Pons (tissue), 1 donor: ENCODE measurements around the gene SAMD5.
"Not testable (repeated sequence)": the region's sequence is repeated elsewhere in the genome, so short reads cannot be mapped to it uniquely, and the experiment has no call there.

Experiments used
- DNase-seq: peaks from one replicate; pipeline ENCODE4 v3.0.0-alpha.2; 2016; ENCODE audit warnings: low spot score

Gene SAMD5

DNA sequence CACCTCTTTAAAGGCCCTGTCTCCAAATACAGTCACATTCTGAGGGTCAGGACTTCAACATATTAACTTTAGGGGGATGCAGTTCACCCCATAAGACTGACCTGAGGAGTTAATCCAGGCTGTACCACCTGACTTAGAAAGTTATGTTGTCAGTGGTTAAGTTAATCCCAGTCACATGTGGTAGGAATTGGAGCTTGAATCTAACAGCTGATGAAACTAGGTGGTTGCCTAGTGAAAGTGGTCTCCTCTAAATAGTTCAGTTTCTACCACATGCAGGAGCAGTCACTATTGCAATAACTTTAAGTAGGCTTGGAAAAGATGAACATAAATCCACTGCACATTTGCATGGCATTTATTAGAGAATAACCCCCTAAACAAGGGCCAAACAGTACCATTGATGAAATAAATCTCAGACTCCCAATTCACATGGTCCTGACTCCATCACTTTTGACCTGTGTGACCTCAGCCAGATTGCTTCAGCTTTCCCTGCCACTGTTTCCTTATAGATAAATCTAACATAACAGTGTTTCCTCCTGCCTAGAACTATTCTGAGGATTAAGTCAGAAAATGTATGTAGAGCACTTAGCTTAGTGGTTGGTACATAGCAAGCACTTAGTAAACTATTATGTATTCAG is 20.1 kb downstream of the SAMD5 start:
- no peak for DNase-seq

DNA sequence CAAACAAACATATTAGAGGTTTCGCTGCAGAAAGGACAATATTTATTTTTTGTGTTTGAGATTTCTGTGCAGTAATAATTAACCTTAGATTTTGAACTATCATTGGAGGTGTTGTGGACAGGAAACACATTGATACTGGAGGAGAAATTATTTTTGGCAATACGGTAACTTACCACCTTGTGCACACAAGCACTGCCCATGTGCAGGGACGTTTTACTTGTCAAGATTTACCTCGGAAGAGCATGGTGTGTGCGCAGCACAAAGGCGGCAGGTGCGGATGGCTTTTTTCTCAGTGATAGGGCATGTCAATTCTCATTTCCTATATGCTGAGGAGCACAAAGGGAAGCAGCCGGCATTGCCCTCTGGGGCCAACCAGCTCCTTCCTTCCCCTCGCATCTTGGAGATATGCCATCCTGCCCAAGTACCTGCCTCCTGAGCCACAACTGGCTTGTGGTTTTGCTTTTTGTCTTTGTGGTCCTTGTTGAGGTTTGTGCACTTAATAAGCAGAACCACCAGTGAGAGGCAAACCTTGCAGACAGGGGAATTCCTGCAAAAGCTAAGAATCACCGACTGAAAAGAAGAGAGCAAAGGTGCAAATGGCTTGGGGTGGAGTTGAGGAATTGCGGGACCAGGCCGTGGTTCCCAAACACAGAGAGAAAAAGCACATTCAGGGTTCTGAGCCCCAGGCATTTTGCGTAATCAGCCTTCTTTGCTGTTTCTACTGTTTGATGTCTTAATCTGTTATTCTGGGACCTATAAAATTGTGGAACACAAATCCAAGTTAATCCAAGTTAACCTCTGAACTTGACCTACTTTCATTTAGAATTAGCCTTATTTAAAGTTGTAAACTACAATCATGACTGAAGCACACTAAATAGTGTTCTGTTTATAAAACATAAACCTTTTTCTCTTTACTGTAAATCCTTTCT is 21.9 kb downstream of the SAMD5 start:
- no peak for DNase-seq

DNA sequence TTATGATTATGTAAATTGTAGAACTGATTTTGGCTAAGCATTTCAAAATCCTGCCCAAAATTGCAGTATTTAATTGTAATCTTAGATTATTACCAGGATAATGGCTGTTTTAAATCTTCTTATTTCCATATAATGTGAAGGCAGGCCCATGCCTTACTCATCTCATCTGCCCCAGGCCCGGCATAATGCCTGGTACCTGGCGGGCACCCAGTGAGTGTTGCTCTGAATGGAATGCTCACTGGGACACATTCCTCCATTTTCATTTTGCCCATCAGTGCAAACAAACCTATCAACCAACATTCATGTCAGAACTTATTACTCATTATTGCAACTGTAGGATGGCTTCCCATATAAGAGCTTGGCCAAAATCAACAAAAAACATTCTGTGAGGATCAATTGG is 22.8 kb downstream of the SAMD5 start:
- DNase-seq: no peak

DNA sequence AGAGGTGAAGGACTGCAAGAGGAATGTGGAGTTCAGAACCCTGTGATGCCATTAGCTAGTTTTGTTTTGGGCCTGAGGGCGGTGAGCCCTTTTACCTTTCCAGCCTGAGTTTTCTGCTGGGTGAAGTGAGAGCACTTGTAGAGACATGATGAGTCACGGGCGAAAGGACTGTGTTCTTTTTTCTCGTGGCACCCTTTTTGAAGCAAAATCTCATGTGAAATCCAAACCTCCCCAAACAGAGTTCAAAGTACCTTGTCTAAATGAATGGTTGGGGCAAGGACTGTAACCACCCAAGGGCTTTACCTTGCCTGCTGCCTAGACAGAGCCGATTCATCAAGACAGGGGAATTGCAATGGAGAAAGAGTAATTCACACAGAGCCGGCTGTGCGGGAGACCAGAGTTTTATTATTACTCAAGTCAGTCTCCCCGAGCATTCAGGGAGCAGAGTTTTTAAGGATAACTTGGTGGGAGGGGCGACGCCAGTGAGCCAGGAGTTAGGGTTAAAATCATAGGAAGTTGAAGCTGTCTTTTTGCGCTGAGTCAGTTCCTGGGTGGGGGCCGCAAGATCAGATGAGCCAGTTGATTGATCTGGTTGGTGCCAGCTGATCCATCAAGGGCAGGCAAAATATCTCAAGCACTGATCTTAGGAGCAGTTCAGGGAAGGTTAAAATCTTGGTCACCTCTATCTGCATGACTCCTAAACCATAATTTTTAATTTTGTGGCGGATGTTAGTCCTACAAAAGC is 25.8 kb downstream of the SAMD5 start:
- DNase-seq: no peak

DNA sequence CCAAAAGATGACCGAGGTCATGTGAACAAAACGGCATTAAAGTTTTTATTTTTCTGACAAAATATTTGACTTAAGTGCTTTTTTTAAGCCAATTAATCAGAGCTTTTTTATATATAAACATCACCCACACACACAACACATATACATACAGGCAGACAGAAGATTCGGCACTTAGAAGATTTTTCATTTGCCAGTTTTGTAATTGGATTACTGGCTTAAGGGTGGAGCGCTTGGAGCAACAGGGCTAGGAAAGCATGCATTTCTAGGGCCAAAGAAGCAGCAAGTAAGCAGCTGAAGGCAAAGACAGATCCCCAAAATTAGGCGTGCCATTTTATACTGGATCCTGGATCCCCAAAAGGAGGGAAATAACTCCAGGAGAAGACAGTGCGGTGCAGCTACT is 30.3 kb downstream of the SAMD5 start:
- DNase-seq: no peak

DNA sequence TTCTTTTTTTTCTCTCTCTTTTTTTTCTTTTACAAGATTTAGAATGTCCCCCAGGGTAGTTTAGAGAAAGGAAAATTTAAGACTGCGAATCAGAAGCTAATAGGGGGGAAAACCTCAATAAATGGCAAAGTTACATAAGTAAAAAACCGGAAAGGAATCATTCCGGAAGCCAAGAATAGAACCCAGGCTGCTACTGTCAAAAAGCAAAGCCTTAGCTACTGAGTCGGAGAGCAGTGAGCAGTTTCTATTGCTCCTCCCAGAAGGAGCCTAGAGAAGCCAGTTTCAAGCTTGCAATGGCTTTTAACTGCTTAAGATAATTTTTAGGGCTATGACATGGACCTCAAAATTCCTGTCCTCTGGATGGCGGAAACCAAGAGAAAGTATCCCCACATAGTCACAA is 31.6 kb downstream of the SAMD5 start:
- no peak for DNase-seq

DNA sequence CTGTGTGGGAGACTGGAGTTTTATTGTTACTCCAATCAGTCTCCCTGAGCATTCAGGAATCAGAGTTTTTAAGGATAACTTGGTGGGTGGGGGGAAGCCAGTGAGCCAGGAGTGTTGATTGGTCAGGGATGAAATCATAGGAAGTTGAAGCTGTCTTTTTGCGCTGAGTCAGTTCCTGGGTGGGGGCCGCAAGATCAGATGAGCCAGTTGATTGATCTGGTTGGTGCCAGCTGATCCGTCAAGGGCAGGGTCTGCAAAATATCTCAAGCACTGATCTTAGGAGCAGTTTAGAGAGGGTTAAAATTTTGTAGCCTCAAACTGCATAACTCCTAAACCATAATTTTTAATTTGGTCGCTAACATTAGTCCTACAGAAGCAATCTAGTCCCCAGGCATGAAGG is 33.9 kb downstream of the SAMD5 start:
- not testable (repeated sequence) for DNase-seq

DNA sequence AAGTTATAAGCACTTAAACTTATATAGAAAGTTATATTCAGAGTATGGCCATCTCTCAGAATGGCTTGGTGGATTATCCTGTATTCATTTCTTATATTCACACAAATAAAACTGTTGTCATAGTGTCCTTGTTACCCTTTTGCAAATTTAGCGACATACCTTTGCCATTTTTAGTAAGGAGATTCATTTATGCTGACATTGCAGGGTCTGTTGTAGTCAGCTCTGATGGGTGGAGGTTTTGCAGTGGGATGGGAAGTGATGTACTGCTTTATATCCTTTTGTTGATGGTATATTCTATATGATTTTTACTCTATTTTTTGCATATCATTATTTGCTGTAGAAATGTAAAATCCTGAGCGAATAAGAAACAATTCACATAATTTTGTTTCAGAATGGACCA is 35.9 kb downstream of the SAMD5 start:
- no peak for DNase-seq

DNA sequence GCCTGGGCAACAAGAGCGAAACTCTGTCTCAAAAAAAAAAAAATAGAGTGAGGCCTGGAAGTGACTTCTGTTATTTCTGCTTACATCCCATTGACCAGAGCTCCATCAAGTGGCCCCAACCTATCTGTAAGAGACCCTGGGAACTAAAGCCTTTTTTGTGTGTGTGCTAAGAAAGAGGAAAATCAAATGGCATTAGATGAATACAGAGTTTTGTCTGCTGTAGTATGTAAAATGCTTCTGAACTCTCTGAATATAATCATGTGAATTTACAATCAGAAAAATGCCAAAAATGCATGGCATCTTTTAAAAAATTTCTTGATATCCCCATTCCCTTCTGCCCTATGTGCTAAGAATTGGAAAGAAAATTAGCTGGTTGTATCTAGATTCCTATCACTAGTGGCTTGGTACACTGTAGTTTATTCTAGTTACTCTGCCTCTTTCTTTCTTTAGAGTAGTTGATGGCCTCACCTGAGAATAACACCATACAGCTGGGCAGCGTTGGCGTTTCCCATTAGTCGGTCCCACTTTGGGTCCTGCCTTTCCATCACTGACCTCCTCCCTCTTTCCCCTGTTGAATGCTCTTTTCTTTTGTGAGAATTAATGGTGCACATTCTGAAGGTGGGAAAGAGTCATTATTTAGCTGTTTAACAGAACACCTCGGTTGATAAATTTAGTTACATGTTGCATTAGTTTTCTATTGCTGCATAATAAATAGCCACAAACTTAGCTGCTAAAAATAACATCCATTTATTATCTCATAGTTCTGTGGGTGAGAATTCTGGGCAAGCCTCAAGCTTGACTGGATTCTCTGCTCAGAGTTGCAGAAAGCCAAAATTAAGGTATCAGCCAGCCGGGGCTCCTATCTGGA is 38.2 kb downstream of the SAMD5 start:
- DNase-seq: no peak

DNA sequence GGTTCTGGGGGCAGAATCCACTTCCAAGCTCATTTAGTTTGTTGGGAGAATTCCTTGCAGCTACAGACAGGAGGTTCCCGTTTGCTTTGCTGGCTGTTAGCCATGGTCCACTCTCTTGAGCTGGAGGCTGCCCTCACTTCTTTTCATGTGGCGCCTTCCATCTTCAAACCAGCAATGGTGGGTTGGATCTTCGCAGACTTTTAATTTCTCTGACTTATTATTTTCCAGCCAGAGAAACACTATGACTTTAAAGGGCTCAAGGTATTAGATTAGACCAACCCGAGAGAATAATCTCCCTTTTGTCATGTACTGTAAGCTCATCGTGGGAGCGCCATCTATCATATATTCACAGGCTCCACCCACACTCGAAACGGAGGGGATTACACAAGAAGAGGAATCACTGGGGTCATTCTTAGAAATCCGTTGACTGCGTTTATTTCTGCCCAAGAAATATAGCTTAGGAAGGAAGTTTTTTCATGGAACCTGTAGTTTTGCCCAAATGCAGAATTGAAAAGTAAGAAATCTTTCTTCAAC is 38.9 kb downstream of the SAMD5 start:
- DNase-seq: no peak

DNA sequence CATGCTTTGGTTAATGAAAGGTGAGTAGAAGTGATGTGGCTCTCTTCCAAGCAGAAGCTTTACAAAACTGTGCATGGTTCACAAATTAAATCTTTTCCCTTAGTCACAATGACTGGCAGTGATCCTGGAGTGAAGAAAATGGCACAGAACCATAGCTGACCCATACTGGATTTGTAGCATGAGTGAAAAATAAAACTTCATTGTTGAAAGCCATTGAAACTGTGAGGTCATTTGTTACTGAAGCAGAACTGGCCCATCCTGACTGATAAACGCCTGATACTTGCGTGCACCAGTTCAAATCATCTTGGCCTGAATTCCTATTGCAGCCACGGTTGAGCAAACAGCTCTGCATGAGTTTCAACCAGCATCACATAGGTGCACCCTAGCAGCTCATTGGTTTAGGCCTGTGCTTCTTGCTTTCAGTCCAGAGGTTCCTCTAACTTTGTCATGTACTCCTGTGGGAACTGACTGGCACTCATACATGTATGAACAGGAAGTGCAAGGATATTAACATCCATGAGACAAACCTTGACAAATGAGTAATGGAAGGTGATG is 40.5 kb downstream of the SAMD5 start:
- no peak for DNase-seq

DNA sequence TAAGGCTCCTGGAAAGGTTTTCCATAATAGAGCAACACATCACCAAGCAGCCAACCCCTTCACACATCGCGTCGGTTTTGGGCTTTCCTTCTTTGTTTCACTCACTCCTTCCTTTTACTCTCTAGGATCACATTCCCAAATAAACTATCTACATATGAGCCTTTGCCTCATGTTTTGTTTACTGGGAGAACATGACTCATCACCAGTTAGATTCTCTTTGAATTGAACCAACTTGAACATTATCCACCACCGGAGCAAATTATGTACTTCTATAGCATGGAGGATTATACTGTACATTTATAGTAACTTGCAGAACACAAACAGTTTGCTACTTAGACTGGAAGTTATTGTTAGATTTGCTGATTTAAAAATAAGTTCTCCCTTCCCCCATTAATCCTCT is 41.0 kb downstream of the SAMD5 start:
- no peak for DNase-seq

DNA sequence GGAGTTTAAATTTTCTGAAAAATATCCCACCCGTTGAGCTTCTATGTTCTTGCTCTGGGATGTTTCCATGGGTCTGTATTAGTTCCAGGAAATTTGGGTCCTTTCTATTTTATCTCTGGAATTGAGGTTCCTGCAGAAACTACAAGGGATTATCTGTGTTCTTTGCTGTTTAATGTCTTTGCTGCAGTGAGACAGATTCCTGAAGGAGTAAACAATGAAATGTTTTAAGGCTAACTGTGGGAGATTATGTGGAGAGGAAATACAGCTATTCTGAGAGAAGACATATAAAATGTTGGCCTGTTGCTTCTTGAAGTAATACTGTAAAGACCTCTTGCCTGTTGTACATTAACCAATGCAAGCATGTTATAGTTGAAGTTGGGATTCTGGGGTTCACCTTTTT is 43.5 kb downstream of the SAMD5 start:
- no peak for DNase-seq

DNA sequence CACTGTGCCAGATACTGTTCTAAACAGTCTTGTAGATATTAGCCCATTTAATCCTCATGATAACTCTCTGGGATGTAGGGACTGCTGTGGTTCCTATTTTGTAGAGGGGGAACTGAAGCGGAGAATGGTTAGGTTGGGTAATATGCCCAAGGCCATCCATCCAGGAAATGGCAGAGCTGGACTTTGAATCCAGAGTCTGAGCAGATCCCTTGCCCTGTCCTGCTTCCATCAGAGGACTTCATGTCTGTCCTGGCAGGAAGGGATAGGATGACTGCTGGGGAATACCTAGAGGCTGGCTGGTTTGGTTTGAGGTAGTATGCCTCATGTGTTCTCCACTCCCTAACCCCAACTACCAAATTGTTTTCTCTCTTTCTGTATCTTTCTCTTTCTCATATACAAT is 44.6 kb downstream of the SAMD5 start:
- DNase-seq: no peak

DNA sequence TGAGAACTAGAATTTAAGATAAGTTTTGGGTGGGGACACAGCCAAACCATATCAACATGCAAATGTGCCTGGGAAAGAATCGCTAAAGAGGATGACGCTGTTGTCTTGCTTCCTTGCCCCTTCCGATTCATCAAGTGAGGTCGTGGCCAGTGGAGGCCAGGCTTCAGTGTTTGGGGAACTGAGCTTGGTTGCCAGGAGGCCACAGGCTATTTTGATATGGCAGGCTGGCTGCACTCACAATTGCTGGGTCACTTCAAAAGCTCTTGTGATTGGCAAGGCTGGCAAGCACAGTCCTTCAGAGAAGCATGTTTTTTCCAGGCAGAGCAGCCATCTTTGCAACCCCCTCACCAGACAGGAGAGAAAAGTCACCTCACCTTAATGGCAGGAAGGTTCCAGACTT is 45.8 kb downstream of the SAMD5 start:
- DNase-seq: no peak

DNA sequence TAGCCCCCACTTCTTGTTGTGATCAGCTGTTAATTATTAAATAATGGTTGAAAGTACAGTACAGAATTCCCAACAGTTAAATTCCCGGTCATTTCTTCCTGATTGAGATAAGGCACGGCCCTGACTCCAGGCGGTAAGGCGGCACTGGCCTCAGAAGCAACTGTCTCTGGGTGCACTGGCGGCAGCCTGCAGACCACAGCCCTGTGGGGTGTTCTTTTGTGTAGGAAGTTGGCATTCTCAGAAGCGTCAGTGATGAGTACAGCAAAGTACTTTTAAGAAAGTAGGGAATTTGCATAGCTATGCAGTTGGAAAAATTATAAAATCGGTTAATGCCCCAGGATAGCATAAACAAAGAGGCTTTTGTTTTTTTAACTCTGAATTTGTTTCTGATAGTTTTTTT is 50.5 kb downstream of the SAMD5 start:
- DNase-seq: no peak

DNA sequence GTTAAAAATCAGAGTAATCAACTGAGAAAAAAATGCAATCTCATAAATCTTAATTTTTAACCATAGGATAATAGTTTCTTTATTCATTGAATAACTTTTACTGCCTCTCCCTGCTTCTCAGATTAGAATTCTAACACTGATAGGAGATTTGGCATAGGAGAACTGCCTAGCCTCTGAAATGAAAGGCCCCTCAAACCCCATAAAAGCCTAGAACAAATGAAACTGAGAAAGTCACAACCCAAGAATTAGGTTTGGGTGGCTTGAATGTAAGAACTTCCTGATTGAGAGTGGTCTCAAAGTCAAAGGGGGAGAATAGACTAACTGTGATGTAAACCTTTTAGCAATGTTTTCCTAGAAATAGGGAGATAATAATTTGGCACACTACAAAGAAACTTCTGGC is 52.2 kb downstream of the SAMD5 start:
- DNase-seq: no peak

DNA sequence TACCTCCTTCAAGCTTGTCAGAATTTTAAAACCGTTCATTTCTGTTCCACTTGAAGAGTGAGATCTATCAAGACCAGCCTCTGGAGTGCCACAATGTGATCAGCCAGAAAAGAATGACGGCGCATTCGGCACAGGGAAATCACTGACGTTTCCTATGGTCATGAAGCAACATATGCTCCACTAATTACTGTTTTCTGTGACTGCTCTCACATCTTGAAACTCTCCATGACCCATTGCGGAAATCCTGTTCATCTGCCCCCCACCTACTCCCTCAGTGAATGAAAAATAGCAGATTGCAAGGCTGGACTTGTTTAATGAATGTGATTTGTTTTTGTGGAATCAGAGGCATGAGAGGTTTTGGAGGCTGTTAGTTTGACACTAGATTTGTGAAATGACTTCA is 53.2 kb downstream of the SAMD5 start:
- DNase-seq: no peak

DNA sequence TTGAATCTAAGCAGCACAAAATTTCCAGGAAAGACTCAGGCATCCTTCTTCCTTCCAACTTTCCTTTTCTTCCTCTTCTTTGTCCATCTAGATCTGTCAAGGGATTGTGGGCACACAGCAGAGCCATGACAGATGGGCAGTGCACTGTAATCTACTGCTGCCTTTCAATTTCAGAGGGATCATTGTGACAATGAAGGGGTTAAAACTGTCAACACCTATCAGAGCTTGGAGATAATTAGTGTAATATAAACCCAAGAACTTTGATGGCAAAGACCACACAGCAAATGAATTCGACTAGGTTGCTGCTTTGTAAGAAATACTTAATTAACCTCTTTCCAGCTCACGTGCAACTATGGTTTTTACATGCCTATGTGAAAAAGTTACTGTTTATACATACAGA is 55.0 kb downstream of the SAMD5 start:
- no peak for DNase-seq

DNA sequence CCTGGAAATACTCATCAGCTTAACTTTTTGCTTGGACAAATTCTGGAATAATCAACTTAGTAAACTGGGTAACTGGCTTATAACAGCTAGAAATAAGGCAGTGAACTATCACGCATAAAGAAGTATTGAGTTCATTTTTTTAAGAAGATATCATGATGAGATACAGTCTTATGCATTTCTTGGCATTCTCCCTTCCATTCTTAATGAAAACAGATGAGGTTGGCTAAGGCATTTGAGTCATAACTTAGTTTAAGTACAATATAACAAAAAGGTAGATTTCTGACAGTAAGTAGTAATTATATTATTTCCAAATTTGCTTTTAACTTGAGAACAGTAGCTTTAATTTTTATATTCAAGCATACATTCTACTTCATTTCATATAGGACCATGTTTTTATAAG is 56.1 kb downstream of the SAMD5 start:
- DNase-seq: no peak

DNA sequence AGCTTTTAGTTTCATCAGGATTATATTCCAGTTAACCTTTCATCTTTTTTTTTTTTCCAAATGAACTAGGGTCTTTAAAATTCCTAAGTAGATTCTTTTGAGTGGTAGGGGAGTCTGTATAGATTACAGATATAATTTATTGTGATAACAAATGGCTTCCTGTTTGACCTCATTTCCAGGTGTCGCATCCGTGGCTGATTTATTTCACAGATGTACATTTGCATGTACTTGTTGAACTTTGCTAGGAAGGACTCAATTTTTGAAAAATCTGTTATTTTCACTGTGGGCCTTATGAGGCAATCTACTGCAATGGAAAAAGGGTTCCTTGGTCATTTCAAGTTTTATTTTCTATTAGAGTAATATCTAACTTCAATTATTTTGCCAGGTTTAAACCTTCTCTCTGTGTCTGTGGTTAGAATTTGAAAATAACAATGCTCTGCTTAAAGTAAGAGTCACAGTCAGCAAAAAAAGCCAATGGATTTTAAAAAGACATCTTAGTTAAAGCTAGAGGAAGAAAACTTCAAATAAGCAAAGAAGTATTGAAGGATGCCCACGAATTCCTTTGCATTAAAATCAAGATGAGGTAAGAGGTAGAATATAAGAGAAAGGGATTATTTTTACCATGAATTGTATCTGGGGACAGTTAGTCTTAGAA is 57.9 kb downstream of the SAMD5 start:
- DNase-seq: no peak
